PC-3 (cell line): ENCODE data around the gene DAAM1. TPM values are rescaled to one million over a fixed set of nuclear protein-coding genes. Genes with fewer than 3 reads are reported as not detected.

ENCODE experiments used
- ATAC-seq: fragments of 200-7000 bp; cut with Tn5 transposase; 2 replicates; pipeline ENCODE4 v1.9.1; 2020; ENCODE audit warnings: mild to moderate bottlenecking, moderate library complexity
- BruUV-seq: library from RNA; stranded (reverse); fragments of 400-500 nt; replicated peaks from 2 replicates; lab custom pipeline; 2021; lab: Mats Ljungman, UMichigan
- CTCF ChIA-PET: fragments of 300-600 bp; sonication (Branson Sonifier 250); formaldehyde crosslinking; loops from one replicate; lab custom pipeline; 2022; ENCODE audit warnings: antibody characterized with exemption; lab: Charles Lee
- POLR2A ChIA-PET: fragments of 300-600 bp; sonication (Branson Sonifier 250); formaldehyde crosslinking; loops from one replicate; lab custom pipeline; 2022; ENCODE audit warnings: antibody characterized with exemption; ENCODE audit not compliant: unreplicated experiment; lab: Charles Lee
- DNase-seq: peaks from one replicate; pipeline ENCODE4 v3.0.0-alpha.2; 2015
- H2AFZ ChIP-seq: fragments of 300-600 bp; sonication (generic); 2 replicates; pipeline ENCODE4 v1.6.0; 2016; ENCODE audit warnings: antibody characterized with exemption, low read length
- H3F3A ChIP-seq: fragments of 300-600 bp; sonication (generic); one replicate; pipeline ENCODE4 v1.6.0; 2017; ENCODE audit warnings: antibody characterized with exemption, low read length, control low read depth, mild to moderate bottlenecking; ENCODE audit not compliant: unreplicated experiment
- H3K27ac ChIP-seq: fragments of 300-600 bp; sonication (generic); 2 replicates; pipeline ENCODE4 v1.5.1; 2016; ENCODE audit warnings: mild to moderate bottlenecking, low read length
- H3K27me3 ChIP-seq: fragments of 300-600 bp; sonication (generic); 2 replicates; pipeline ENCODE4 v1.6.1; 2016; ENCODE audit warnings: low read length, mixed read lengths
- H3K36me3 ChIP-seq: fragments of 300-600 bp; sonication (generic); 2 replicates; pipeline ENCODE4 v1.6.1; 2016; ENCODE audit warnings: low read depth, mixed run types, low read length, mixed read lengths
- H3K4me1 ChIP-seq: fragments of 300-600 bp; sonication (generic); 2 replicates; pipeline ENCODE4 v1.5.1; 2016; ENCODE audit warnings: low read length; ENCODE audit not compliant: insufficient read depth
- H3K4me2 ChIP-seq: fragments of 300-600 bp; sonication (generic); 2 replicates; pipeline ENCODE4 v1.6.0; 2016; ENCODE audit warnings: low read length
- H3K4me3 ChIP-seq: fragments of 300-600 bp; sonication (generic); 2 replicates; pipeline ENCODE4 v1.5.1; 2016; ENCODE audit warnings: mild to moderate bottlenecking, low read length, mixed read lengths
- H3K79me2 ChIP-seq: fragments of 300-600 bp; sonication (generic); 2 replicates; pipeline ENCODE4 v1.6.1; 2017; ENCODE audit warnings: low read length, mixed read lengths
- H3K9ac ChIP-seq: fragments of 300-600 bp; sonication (generic); 2 replicates; pipeline ENCODE4 v1.6.0; 2016; ENCODE audit warnings: mild to moderate bottlenecking, low read length
- H3K9me2 ChIP-seq: fragments of 300-600 bp; sonication (generic); replicated peaks from 2 replicates; pipeline ENCODE4 v1.6.1; 2016; ENCODE audit warnings: mixed run types, low read length, mixed read lengths
- H3K9me3 ChIP-seq: fragments of 300-600 bp; sonication (generic); 2 replicates; pipeline ENCODE4 v1.6.1; 2016; ENCODE audit warnings: low read length, mixed read lengths
- H4K20me1 ChIP-seq: fragments of 300-600 bp; sonication (generic); 2 replicates; pipeline ENCODE4 v1.6.1; 2016; ENCODE audit warnings: low read length, mixed read lengths
- EZH2 ChIP-seq: fragments of 300-600 bp; sonication (generic); IDR thresholded peaks from one replicate; pipeline ENCODE4 v1.6.1; 2017; ENCODE audit warnings: antibody characterized with exemption, mild to moderate bottlenecking, low read length; ENCODE audit not compliant: unreplicated experiment
- EZH2phosphoT487 ChIP-seq: fragments of 300-600 bp; sonication (generic); IDR thresholded peaks from 2 replicates; pipeline ENCODE4 v1.6.1; 2018; ENCODE audit warnings: mild to moderate bottlenecking, antibody characterized with exemption, low read length, borderline replicate concordance
- intact Hi-C: fragments of 100-400 bp; cut with micrococcal nuclease; formaldehyde crosslinking; loops from 2 replicates; pipeline ENCODE4 v1.9.0; 2023
- total RNA-seq: library from RNA; depleted of rRNA; stranded (reverse); fragments of >200 nt; gene quantifications from 2 replicates; pipeline ENCODE4 v1.2.3, GENCODE V29; 2014
- TF ChIP-seq, protein P1 (sequence below): fragments of 300-600 bp; sonication (generic); conservative IDR thresholded peaks from 2 replicates; pipeline ENCODE4 v1.5.1; 2017; ENCODE audit warnings: antibody characterized with exemption, low read depth, mild to moderate bottlenecking, low read length

DAAM1 gene
- total RNA-seq, 1 experiment from 2014 or later, result 32.7 TPM

DNA sequence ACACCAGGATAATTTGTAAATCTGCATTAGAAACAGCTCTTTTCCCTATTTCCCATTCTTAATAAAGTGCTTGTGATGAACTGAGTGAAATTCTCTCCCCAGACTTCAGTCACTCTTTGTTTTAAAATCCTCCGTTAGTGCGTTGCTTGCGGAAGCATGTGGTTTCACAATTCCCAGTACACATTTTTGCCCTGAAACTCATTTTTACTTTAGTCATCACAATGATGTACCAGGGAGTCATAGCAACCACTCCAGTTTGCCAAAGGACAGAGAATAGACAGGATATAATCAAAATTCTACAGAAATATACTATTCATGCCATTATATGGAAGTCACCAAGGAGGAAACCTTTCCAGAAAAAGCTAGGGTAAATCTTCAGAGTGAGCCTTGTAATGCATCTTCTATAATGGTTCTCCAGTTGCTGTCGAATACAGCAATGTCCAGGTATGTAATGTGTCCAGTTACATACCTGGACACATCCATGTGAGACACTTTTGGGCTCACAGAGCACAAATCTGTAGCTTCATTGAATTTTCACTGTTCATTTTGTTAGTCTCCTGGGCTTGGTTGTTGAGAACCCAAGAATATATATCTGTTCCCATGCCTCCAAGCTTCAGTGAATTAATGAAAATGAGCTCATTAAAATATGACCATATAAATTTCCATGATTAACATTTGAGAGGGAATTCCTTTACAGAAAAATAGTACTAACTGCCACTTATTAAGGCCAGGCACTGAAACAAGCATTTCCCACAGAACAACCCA, 219.0 kb downstream of the DAAM1 start:
- H3K9ac ChIP-seq, result no peak overlapping the region
- BruUV-seq, result no TSS peak
- POLR2A ChIA-PET, result no interaction called here
- intact Hi-C loops, result no loop called here
- CTCF ChIA-PET, result no interaction called here
- no peaks in the 10 kb centered on the region for H3K9me3 ChIP-seq
- TF ChIP-seq EZH2 (no peak), EZH2phosphoT487 (no peak)
- TF ChIP-seq, protein P1, sequence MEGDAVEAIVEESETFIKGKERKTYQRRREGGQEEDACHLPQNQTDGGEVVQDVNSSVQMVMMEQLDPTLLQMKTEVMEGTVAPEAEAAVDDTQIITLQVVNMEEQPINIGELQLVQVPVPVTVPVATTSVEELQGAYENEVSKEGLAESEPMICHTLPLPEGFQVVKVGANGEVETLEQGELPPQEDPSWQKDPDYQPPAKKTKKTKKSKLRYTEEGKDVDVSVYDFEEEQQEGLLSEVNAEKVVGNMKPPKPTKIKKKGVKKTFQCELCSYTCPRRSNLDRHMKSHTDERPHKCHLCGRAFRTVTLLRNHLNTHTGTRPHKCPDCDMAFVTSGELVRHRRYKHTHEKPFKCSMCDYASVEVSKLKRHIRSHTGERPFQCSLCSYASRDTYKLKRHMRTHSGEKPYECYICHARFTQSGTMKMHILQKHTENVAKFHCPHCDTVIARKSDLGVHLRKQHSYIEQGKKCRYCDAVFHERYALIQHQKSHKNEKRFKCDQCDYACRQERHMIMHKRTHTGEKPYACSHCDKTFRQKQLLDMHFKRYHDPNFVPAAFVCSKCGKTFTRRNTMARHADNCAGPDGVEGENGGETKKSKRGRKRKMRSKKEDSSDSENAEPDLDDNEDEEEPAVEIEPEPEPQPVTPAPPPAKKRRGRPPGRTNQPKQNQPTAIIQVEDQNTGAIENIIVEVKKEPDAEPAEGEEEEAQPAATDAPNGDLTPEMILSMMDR, result no peak
- no peaks in the 10 kb centered on the region for H3K36me3 ChIP-seq
- peak; percentile 96 for DNase-seq
- no peaks in the 10 kb centered on the region for H4K20me1 ChIP-seq
- H3K27ac ChIP-seq, result 0 out of 2 replicates have a peak overlapping the region, but pooled peaks have one; percentile 0
- H3F3A ChIP-seq, result no peaks in the 10 kb centered on the region
- H3K79me2 ChIP-seq, result no peaks in the 10 kb centered on the region
- H3K4me3 ChIP-seq, result no peak overlapping the region
- peak; percentile 82 for ATAC-seq
- H2AFZ ChIP-seq, result 0 out of 2 replicates have a peak overlapping the region, but pooled peaks have one; percentile 1
- no peaks in the 10 kb centered on the region for H3K9me2 ChIP-seq
- H3K4me1 ChIP-seq, result peaks cover 15% of the 10 kb centered on the region
- peak overlapping the region; percentile 6 for H3K4me2 ChIP-seq
- H3K27me3 ChIP-seq, result no peaks in the 10 kb centered on the region

DNA sequence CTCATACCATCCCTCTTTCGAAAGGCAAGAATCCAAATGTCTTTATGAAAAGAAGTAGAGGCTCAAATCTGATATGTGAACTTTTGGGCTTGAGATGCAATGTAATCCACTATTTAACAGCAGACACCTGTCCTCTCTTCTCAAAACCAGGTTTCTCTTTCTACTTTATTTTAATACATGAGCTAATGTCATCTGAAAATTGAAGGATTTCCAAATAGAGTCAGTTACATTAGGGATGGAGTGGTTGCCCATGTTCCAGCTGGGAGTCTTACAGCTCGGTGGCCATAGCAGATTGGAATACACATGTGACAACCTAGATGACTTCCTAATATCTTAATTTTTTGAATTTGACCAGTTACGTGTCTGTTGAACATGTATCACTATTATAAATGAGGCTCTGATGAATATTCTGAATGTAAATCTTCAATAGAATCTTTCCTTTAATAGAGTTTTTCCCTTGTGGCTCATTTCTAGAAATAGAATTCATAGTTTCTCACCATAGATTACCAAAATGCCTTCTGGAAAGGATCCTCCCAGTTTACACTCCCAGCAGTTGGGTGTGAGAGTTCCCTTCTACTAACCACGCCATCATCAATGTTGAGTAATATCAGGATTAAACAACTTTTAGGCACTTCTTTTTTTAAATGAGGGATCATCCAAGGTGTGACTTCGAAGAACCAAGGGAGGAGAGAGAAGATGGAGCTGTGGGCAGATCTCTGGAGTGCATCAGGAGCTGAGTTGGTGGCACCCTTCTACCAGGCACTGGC, 227.6 kb downstream of the DAAM1 start:
- Histone ChIP-seq H3K27ac (no peak overlapping the region), H3K9me3 (no peaks in the 10 kb centered on the region), H3K9ac (no peak overlapping the region), H3K79me2 (no peaks in the 10 kb centered on the region), H2AFZ (no peak overlapping the region), H3K4me1 (no peaks in the 10 kb centered on the region), H3K27me3 (no peaks in the 10 kb centered on the region), H3K36me3 (no peaks in the 10 kb centered on the region), H4K20me1 (no peaks in the 10 kb centered on the region), H3K9me2 (no peaks in the 10 kb centered on the region), H3K4me2 (no peak overlapping the region), H3F3A (no peaks in the 10 kb centered on the region), H3K4me3 (no peak overlapping the region)
- DNase-seq (no peak), ATAC-seq (no peak)
- TF ChIP-seq EZH2 (no peak), EZH2phosphoT487 (no peak)
- TF ChIP-seq, protein P1, result no peak
- CTCF ChIA-PET, result no interaction called here
- intact Hi-C loops, result no loop called here
- no TSS peak for BruUV-seq
- POLR2A ChIA-PET, result no interaction called here

- POLR2A ChIA-PET, result no interaction called here
- no peak overlapping the region for H2AFZ ChIP-seq
- no peaks in the 10 kb centered on the region for H4K20me1 ChIP-seq
- no peaks in the 10 kb centered on the region for H3K9me3 ChIP-seq
- H3K9me2 ChIP-seq, result no peaks in the 10 kb centered on the region
- H3K36me3 ChIP-seq, result no peaks in the 10 kb centered on the region
- H3F3A ChIP-seq, result no peaks in the 10 kb centered on the region
- no peaks in the 10 kb centered on the region for H3K27me3 ChIP-seq
- no TSS peak for BruUV-seq
- intact Hi-C loops, result no loop called here
- H3K79me2 ChIP-seq, result no peaks in the 10 kb centered on the region
- no peak for ATAC-seq
- CTCF ChIA-PET, result no interaction called here
- H3K4me2 ChIP-seq, result no peak overlapping the region
- DNase-seq, result no peak
- H3K4me3 ChIP-seq, result no peak overlapping the region
- no peak overlapping the region for H3K27ac ChIP-seq
- no peaks in the 10 kb centered on the region for H3K4me1 ChIP-seq
- no peak overlapping the region for H3K9ac ChIP-seq
- no peak for TF ChIP-seq EZH2phosphoT487
- no peak for TF ChIP-seq EZH2
- TF ChIP-seq, protein P1, result no peak
These were observed 228.8 kb downstream of the DAAM1 start for GRCh38 chr14:59417311-59417710.
